Nephron progenitor cell (in vitro differentiated cells): ENCODE measurements around the gene MCF2L2.

ENCODE experiments used
- DNase-seq: peaks from one replicate; pipeline ENCODE4 v3.0.0; 2021
- H3K27ac Mint-ChIP-seq: 2 replicates; pipeline ENCODE4 v1.8.0; 2021; ENCODE audit warnings: mild to moderate bottlenecking, moderate library complexity, mixed read lengths
- H3K27me3 Mint-ChIP-seq: 2 replicates; pipeline ENCODE4 v1.8.0; 2021; ENCODE audit warnings: mild to moderate bottlenecking, low read depth, mixed read lengths; ENCODE audit not compliant: poor library complexity
- H3K36me3 Mint-ChIP-seq: 2 replicates; pipeline ENCODE4 v1.8.0; 2021; ENCODE audit warnings: low read depth, mixed read lengths
- H3K4me1 Mint-ChIP-seq: 2 replicates; pipeline ENCODE4 v1.8.0; 2021; ENCODE audit warnings: mixed read lengths
- H3K4me3 Mint-ChIP-seq: 2 replicates; pipeline ENCODE4 v1.8.0; 2021; ENCODE audit warnings: mild to moderate bottlenecking, moderate library complexity, mixed read lengths
- H3K9me3 Mint-ChIP-seq: 2 replicates; pipeline ENCODE4 v1.8.0; 2021; ENCODE audit warnings: mild to moderate bottlenecking, moderate library complexity, mixed read lengths
- TF ChIP-seq, protein P1 (sequence below): fragments of 200-600 bp; sonication (generic); IDR thresholded peaks from 2 replicates; pipeline ENCODE4 v1.5.0; 2021; ENCODE audit warnings: antibody characterized with exemption

The MCF2L2 gene

DNA sequence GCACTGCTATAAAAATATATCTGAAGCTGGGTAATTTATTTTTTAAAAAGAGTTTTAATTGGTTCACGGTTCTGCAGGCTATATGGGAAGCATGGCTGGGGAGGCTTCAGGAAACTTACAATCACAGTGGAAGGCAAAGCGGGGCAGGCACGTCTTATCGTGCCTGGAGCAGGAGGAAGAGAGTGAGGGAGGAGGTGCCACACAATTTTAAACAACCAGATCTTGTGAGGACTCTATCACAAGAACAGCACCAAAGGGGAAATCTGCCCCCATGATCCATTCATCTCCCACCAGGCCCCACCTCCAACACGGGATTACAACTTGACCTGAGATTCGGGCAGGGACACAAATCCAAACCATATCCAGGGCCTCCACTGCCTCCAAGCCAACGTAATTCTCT is 75.0 kb downstream of the MCF2L2 start:
- Mint-ChIP-seq H3K27ac (no peak overlapping the region), H3K4me1 (no peaks in the 10 kb centered on the region), H3K9me3 (no peaks in the 10 kb centered on the region), H3K4me3 (no peak overlapping the region), H3K27me3 (no peaks in the 10 kb centered on the region), H3K36me3 (no peaks in the 10 kb centered on the region)
- TF ChIP-seq, protein P1, sequence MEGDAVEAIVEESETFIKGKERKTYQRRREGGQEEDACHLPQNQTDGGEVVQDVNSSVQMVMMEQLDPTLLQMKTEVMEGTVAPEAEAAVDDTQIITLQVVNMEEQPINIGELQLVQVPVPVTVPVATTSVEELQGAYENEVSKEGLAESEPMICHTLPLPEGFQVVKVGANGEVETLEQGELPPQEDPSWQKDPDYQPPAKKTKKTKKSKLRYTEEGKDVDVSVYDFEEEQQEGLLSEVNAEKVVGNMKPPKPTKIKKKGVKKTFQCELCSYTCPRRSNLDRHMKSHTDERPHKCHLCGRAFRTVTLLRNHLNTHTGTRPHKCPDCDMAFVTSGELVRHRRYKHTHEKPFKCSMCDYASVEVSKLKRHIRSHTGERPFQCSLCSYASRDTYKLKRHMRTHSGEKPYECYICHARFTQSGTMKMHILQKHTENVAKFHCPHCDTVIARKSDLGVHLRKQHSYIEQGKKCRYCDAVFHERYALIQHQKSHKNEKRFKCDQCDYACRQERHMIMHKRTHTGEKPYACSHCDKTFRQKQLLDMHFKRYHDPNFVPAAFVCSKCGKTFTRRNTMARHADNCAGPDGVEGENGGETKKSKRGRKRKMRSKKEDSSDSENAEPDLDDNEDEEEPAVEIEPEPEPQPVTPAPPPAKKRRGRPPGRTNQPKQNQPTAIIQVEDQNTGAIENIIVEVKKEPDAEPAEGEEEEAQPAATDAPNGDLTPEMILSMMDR, result no peak
- no peak for DNase-seq

DNA sequence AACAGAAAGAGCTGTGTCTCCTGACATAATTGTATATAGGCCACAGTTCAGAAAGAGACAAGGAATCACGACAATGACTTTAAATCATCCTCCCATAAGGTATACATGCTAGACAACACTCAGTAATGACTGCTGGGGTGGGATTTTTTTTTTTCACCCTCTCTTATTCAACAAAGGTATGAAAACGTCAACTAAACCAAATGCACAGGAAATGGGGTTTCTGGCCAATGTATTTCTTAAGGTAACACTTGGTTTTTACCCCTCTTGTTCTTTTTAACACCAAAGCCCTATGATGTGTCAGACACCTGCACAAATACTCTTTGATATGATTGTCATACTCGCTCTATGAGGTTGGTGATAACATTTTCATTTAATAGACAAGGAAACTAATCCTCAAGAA is 78.3 kb downstream of the MCF2L2 start:
- Mint-ChIP-seq H3K27ac (no peak overlapping the region), H3K27me3 (no peaks in the 10 kb centered on the region), H3K9me3 (peaks cover 26% of the 10 kb centered on the region), H3K36me3 (peaks cover 16% of the 10 kb centered on the region), H3K4me3 (no peak overlapping the region), H3K4me1 (no peaks in the 10 kb centered on the region)
- TF ChIP-seq, protein P1, result no peak
- DNase-seq, result no peak

DNA sequence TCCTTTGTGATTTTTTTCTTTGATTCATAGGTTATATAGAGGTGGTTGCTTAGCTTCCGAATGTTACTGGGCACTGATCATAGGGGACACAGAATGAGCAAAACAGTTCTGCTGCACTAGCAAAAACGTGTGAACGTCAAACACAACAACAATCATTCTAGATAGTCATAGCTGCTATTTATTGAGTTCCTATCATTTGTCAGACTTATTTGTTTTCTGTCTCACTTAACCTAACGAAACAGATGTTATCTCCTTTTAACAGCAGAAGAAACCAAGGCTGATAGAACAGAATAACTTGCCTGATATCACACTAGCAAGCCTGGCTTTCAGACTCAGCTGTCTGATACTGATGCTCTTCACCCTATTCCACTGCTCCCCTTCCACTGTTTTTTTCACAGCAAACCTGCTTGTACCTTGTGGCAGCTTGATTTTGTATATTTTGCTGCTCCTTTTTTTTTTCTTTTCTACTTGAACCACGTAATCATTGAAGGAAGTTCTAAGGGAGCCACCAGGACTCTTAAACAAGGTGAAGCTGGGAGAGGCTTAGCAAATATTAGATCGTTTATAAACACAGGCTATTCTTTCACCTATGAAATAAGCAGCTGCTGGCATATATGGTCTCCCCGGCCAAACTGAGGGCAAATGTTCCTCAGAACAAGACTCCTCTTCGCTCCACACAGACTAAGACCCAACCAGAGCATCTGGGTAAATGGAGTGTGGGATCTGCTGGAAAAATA is 78.8 kb downstream of the MCF2L2 start:
- no peaks in the 10 kb centered on the region for H3K27me3 Mint-ChIP-seq
- DNase-seq, result no peak
- H3K4me1 Mint-ChIP-seq, result no peaks in the 10 kb centered on the region
- H3K9me3 Mint-ChIP-seq, result peaks cover 31% of the 10 kb centered on the region
- no peak overlapping the region for H3K4me3 Mint-ChIP-seq
- no peak overlapping the region for H3K27ac Mint-ChIP-seq
- H3K36me3 Mint-ChIP-seq, result peaks cover 18% of the 10 kb centered on the region
- TF ChIP-seq, protein P1, result no peak

DNA sequence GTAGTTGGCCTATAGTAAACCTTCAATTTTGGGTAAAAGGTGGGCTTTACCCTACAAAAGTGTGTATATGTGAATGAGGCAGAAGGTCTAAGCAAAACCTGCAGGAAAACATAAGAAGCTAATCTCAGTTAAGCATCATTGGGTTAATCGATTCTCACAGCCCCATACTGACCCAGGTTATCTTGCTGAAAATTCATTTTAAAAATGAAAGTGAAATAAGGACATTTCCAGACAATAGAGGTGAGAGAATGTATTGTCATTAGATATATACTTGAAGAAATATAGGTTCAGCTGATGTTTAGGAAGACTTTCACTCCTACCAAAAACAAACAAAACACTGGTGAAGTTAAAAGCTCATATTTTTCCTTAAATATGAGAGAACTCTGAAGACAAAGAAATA is 85.6 kb downstream of the MCF2L2 start:
- H3K36me3 Mint-ChIP-seq, result peaks cover 18% of the 10 kb centered on the region
- TF ChIP-seq, protein P1, result no peak
- no peak overlapping the region for H3K27ac Mint-ChIP-seq

DNA sequence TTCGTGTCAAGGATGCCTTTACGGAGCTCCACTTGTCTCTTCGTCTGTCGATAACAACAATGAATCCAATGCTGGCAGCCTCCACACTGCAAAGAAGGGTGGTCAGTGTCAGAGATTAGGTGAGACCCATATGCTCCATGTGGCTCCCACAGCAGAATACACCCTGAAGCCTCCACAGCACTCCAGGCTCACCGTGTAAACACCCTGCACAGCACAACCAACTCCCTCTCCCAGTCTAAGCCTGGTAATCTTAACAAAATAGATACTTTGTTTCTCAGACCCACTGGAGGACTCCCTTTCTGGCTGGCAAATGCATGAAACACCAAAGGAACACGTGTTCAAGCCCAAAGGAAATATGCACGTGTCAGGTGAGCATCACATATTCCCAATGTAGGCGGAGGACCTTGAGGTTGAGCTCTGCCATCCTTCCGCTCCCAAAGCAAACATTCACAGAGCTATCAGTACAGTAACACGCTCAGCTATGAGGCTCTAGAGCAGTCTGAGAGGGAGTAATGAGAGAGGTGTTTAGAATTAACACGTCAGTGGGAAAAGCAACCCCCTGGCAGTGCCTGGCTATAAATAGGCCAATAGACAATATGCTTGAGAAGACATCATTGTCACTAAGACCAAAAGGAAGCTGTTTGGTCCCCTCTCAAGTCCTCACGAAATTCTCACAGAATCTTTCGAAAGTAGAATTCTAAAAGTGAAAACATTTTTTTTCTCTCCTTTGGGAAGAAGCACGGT is 86.7 kb downstream of the MCF2L2 start:
- no peak overlapping the region for H3K27ac Mint-ChIP-seq
- peaks cover 26% of the 10 kb centered on the region for H3K9me3 Mint-ChIP-seq
- peaks cover 18% of the 10 kb centered on the region for H3K36me3 Mint-ChIP-seq
- DNase-seq, result no peak
- TF ChIP-seq, protein P1, result no peak
- no peak overlapping the region for H3K4me3 Mint-ChIP-seq
- no peaks in the 10 kb centered on the region for H3K4me1 Mint-ChIP-seq
- H3K27me3 Mint-ChIP-seq, result no peaks in the 10 kb centered on the region

More for the DNA sequence above, 85.6 kb downstream of the MCF2L2 start:
- no peaks in the 10 kb centered on the region for H3K4me1 Mint-ChIP-seq
- H3K9me3 Mint-ChIP-seq, result peaks cover 36% of the 10 kb centered on the region
- no peak for DNase-seq
- no peak overlapping the region for H3K4me3 Mint-ChIP-seq
- H3K27me3 Mint-ChIP-seq, result no peaks in the 10 kb centered on the region

DNA sequence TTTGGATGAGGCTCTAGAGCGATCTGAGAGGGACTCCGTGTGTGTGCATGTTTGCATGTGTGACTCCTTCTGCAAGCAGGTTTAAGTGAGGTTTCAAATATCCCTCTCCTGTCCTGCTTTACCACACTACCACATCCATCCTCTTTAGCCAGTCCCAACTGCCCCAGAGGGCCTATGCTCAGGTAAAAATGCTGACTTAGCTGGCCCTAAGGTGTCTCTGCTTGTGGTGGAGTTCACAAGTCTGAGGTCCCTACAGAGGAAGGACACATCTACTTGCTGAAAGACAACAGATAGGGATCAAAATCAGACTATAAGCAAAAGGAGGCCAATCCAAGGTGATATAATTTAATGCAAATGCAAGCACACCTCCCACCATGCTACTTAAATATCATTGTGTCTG is 88.2 kb downstream of the MCF2L2 start:
- Mint-ChIP-seq H3K4me1 (no peaks in the 10 kb centered on the region), H3K36me3 (peaks cover 3% of the 10 kb centered on the region), H3K27ac (no peak overlapping the region), H3K9me3 (peaks cover 11% of the 10 kb centered on the region), H3K4me3 (no peak overlapping the region), H3K27me3 (no peaks in the 10 kb centered on the region)
- TF ChIP-seq, protein P1, result no peak
- DNase-seq, result no peak
